Breast epithelium (tissue), 4 donors: ENCODE measurements around the gene PDE6H. TPM values are rescaled to one million over a fixed set of nuclear protein-coding genes. Genes with fewer than 3 reads are reported as not detected.

Experiments used
- DNase-seq, 2 donors: peaks; one replicate each; pipeline ENCODE4 v3.0.0-alpha.2; 2019; ENCODE audit warnings: low spot score in 2 of 2
- H3K27ac ChIP-seq, 2 donors: fragments of 200-600 bp; sonication (generic) in 1 of 2; one replicate each; pipeline ENCODE4 v1.5.1; 2016 to 2019; ENCODE audit warnings: mild to moderate bottlenecking in 1 of 2
- H3K27me3 ChIP-seq, 2 donors: fragments of 200-600 bp; sonication (generic) in 1 of 2; one replicate each; pipeline versions ENCODE4 v1.5.1 to v1.6.0; 2017 to 2019; ENCODE audit warnings: control low read depth in 1 of 2, mild to moderate bottlenecking in 1 of 2
- H3K36me3 ChIP-seq: fragments of 200-600 bp; one replicate; pipeline ENCODE4 v1.5.1; 2019
- H3K4me1 ChIP-seq, 2 donors: fragments of 200-600 bp; sonication (generic); one replicate each; pipeline ENCODE4 v1.5.1; 2016 to 2019; ENCODE audit warnings: control low read depth in 1 of 2
- H3K4me3 ChIP-seq, 3 donors: fragments of 200-600 bp; sonication (generic); 1 replicate in 2 of 3; 2 replicates in 1 of 3; pipeline ENCODE4 v1.5.1; 2016 to 2019; ENCODE audit warnings: mild to moderate bottlenecking in 3 of 3, moderate library complexity in 2 of 3
- H3K9me3 ChIP-seq, 2 donors: fragments of 200-600 bp; sonication (generic) in 1 of 2; one replicate each; pipeline ENCODE4 v1.5.1; 2016 to 2019; ENCODE audit warnings: control low read depth in 1 of 2
- POLR2A ChIP-seq: fragments of 450-650 bp; IDR thresholded peaks from one replicate; pipeline ENCODE4 v1.6.1; 2016; ENCODE audit warnings: antibody characterized with exemption, mild to moderate bottlenecking, moderate library complexity
- POLR2AphosphoS5 ChIP-seq, 3 donors: sonication (generic); formaldehyde crosslinking; IDR thresholded peaks; one replicate each; pipeline ENCODE4 v1.6.1; 2017; ENCODE audit warnings: antibody characterized with exemption in 3 of 3
- intact Hi-C: fragments of 100-400 bp; cut with DNase I; formaldehyde crosslinking; loops from one replicate; pipeline ENCODE4 v1.15.1; 2023; ENCODE audit warnings: low total_unique reads
- total RNA-seq, 3 donors: library from RNA; depleted of rRNA; stranded (reverse); fragments of >200 nt; gene quantifications; one replicate each; pipeline ENCODE4 v1.1.0, GENCODE V29; 2016
- TF ChIP-seq, protein P1 (sequence below), 3 donors: fragments of 450-650 bp; IDR thresholded peaks; one replicate each; pipeline ENCODE4 v1.5.1; 2016 to 2017; ENCODE audit warnings: antibody characterized with exemption in 3 of 3, mild to moderate bottlenecking in 3 of 3, moderate library complexity in 3 of 3

The PDE6H gene
- total RNA-seq, 3 donors from 2014 or later, result not detected

DNA sequence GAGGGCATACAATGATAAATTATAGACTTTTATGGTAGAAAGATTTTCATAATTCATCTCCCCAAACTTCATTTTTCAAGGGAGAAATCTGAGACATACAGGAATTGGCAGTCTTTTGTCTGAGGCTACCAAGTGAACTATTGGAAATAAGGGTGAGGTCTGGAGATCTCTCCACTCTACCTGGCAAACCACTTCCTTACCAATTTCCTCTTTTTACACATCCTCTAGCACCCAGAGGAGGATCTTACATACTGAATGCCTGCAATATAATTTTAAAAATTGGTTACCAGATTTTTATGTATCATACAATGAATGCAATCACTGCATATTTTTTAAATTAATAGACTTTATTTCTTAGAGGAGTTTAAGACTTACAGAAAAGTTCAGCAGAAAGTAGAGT is 6.6 kb downstream of the PDE6H start:
- Histone ChIP-seq H3K4me1 (no peaks in the 10 kb centered on the region), H3K36me3 (no peaks in the 10 kb centered on the region), H3K9me3 (no peaks in the 10 kb centered on the region), H3K27ac (no peak overlapping the region), H3K27me3 (no peaks in the 10 kb centered on the region), H3K4me3 (no peak overlapping the region)
- TF ChIP-seq POLR2A, result no peak
- TF ChIP-seq, protein P1, sequence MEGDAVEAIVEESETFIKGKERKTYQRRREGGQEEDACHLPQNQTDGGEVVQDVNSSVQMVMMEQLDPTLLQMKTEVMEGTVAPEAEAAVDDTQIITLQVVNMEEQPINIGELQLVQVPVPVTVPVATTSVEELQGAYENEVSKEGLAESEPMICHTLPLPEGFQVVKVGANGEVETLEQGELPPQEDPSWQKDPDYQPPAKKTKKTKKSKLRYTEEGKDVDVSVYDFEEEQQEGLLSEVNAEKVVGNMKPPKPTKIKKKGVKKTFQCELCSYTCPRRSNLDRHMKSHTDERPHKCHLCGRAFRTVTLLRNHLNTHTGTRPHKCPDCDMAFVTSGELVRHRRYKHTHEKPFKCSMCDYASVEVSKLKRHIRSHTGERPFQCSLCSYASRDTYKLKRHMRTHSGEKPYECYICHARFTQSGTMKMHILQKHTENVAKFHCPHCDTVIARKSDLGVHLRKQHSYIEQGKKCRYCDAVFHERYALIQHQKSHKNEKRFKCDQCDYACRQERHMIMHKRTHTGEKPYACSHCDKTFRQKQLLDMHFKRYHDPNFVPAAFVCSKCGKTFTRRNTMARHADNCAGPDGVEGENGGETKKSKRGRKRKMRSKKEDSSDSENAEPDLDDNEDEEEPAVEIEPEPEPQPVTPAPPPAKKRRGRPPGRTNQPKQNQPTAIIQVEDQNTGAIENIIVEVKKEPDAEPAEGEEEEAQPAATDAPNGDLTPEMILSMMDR (IDR thresholded peaks at IDR 0.05), result no peak
- no peak for TF ChIP-seq POLR2AphosphoS5 (IDR thresholded peaks at IDR 0.05)
- intact Hi-C loops, result no loop called here
- DNase-seq, result no peak

DNA sequence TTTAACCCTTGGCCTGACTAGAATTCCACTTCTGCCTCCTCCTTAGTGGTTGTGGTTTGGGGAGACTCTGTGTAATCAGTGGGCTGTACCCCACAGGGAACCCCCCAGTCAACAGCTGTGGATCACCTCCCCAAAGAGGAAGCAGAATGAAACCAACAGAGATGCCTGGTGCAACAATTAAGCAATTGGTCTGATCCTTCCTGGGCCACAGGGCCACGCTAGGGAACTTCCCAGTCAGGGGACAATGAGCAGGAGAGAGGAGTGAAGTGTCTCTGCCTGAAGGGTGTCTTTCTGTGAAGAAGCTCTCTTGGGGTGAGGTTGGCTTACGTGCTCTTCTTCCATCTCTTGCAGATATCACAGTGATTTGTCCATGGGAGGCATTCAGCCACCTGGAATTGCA is 8.2 kb downstream of the PDE6H start:
- no peak for TF ChIP-seq POLR2A
- no peak for TF ChIP-seq POLR2AphosphoS5 (IDR thresholded peaks at IDR 0.05)
- TF ChIP-seq, protein P1 (IDR thresholded peaks at IDR 0.05), result no peak
- H3K27ac ChIP-seq, result no peak overlapping the region
- intact Hi-C loops, result no loop called here

DNA sequence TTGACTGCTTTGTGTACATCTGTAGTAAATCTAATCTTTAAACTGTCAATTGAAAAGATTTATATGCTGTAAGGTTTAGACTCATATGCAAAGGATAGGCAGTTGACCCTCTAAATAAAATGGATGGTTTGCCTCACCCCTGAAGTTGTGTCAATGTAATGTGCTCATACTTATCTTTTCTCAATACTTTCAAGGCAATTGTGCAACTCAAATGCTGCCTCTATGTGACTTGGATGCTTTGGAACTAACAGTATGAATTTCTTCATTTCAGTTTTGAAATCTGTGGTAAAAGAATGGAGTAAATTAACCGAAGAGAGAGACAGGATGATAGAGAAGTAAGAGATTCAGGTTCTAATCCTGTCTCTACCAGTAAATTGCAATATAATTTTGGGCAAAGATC is 9.7 kb downstream of the PDE6H start:
- DNase-seq, result no peak
- no peaks in the 10 kb centered on the region for H3K9me3 ChIP-seq
- H3K4me1 ChIP-seq, result no peaks in the 10 kb centered on the region
- TF ChIP-seq POLR2AphosphoS5 (IDR thresholded peaks at IDR 0.05) (no peak), POLR2A (no peak)
- TF ChIP-seq, protein P1 (IDR thresholded peaks at IDR 0.05), result no peak
- no peak overlapping the region for H3K4me3 ChIP-seq
- no peaks in the 10 kb centered on the region for H3K27me3 ChIP-seq
- H3K36me3 ChIP-seq, result no peaks in the 10 kb centered on the region
- intact Hi-C loops, result no loop called here
- no peak overlapping the region for H3K27ac ChIP-seq

More for the DNA sequence above, 8.2 kb downstream of the PDE6H start:
- no peak for DNase-seq
- H3K27me3 ChIP-seq, result no peaks in the 10 kb centered on the region
- H3K9me3 ChIP-seq, result no peaks in the 10 kb centered on the region
- H3K4me1 ChIP-seq, result no peaks in the 10 kb centered on the region
- no peaks in the 10 kb centered on the region for H3K36me3 ChIP-seq
- H3K4me3 ChIP-seq, result no peak overlapping the region

DNA sequence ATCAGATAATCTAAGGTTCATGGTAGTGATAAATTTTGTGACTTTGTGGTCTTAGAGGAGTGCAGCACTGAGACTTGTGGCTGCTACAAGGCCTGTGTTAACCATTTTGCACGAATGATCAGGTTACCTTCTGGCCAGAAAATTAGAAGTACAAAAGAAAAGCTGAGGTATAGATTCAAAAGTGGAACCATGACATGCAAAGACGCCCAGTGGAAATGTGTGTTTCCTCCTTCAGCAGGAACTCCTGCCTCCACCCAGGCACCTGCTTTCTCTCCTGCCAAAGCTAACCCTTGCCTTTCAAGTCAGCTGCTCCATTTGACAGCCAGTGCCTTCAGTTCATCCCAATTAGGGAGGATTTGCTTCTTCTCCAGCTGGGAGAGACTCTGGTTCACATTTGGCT is 10.1 kb downstream of the PDE6H start:
- DNase-seq, result no peak
- intact Hi-C loops, result no loop called here
- no peak for TF ChIP-seq POLR2A
- TF ChIP-seq, protein P1 (IDR thresholded peaks at IDR 0.05), result no peak
- no peak for TF ChIP-seq POLR2AphosphoS5 (IDR thresholded peaks at IDR 0.05)
- H3K27me3 ChIP-seq, result no peaks in the 10 kb centered on the region
- H3K9me3 ChIP-seq, result no peaks in the 10 kb centered on the region
- H3K4me1 ChIP-seq, result no peaks in the 10 kb centered on the region
- H3K27ac ChIP-seq, result no peak overlapping the region
- no peaks in the 10 kb centered on the region for H3K36me3 ChIP-seq
- H3K4me3 ChIP-seq, result no peak overlapping the region

DNA sequence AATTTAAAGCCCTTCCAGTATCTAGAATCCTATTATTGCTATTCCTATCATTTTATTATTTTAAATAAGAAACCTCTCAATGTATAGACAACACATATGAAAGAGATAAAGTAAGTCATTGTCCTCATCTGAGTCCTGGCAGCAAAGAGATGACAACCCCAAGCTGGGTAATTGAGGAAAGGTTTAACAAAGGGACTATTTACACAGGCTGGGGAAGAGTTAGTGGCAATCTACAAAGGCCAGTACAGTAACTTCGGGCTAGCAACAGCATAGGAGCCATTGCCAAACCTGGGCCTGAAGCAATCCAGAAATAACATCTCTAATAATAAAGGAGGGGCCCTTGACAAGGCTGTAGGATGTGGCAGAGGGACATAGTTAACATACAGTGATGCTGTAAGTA is 11.2 kb downstream of the PDE6H start:
- H3K9me3 ChIP-seq, result no peaks in the 10 kb centered on the region
- no peak overlapping the region for H3K27ac ChIP-seq
- no peak for TF ChIP-seq POLR2AphosphoS5 (IDR thresholded peaks at IDR 0.05)
- TF ChIP-seq POLR2A, result no peak
- H3K4me1 ChIP-seq, result no peaks in the 10 kb centered on the region
- H3K27me3 ChIP-seq, result no peaks in the 10 kb centered on the region
- H3K4me3 ChIP-seq, result no peak overlapping the region
- H3K36me3 ChIP-seq, result no peaks in the 10 kb centered on the region
- DNase-seq, result no peak
- intact Hi-C loops, result no loop called here

DNA sequence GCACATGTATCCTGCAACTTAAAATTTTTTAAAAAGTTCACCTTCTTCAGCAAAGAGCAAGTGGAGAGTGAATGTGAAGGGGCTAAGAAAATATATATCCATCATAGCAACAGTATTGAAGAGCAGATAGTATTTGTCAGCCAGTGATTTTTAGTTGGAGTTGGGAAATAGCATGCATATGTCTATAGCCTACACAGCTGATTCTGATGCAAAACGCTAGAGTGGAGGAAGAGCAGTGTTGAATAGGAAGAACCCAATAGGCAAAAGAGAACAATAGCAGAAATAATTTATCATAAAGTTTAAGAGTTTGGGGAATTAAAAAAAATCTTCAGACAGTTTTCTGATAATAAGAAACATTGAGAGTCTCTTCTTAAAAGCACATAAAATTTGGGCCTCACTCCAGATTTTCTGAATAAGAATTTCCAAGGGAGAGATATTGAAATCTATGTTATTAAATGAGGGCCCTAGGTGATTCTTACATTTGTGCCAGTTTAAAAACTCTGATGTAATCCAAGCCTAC is 12.0 kb downstream of the PDE6H start:
- no peak overlapping the region for H3K4me3 ChIP-seq
- no peaks in the 10 kb centered on the region for H3K27me3 ChIP-seq
- TF ChIP-seq POLR2AphosphoS5 (IDR thresholded peaks at IDR 0.05), result no peak
- no peak for TF ChIP-seq POLR2A
- TF ChIP-seq, protein P1 (IDR thresholded peaks at IDR 0.05), result no peak
- intact Hi-C loops, result no loop called here
- no peak overlapping the region for H3K27ac ChIP-seq
- H3K36me3 ChIP-seq, result no peaks in the 10 kb centered on the region
- no peak for DNase-seq
- no peaks in the 10 kb centered on the region for H3K9me3 ChIP-seq
- no peaks in the 10 kb centered on the region for H3K4me1 ChIP-seq
